Hematopoietic multipotent progenitor cell treated with erythropoietin and hydrocortisone succinate and interleukin-3 and kit ligand, for 6 days (in vitro differentiated cells): ENCODE measurements around the gene MOV10L1.
A peak's percentile ranks its signal among the peaks of the same experiment; 100 is the strongest.

Experiments
- DNase-seq: peaks from one replicate; pipeline ENCODE4 v3.0.0-alpha.2; 2015

The MOV10L1 gene

GRCh38 chr22:50178871-50179869 is 89.4 kb downstream of the MOV10L1 start:
- no peak for DNase-seq

- DNase-seq = no peak
These were observed 90.3 kb downstream of the MOV10L1 start for GRCh38 chr22:50179937-50180726.

- no peak for DNase-seq
These were observed 91.1 kb downstream of the MOV10L1 start for GRCh38 chr22:50180727-50181521.

- DNase-seq = no peak
These were observed 92.6 kb downstream of the MOV10L1 start for GRCh38 chr22:50182176-50183081.

GRCh38 chr22:50183141-50183971 is 93.5 kb downstream of the MOV10L1 start:
- DNase-seq = no peak

GRCh38 chr22:50184004-50184901 is 94.4 kb downstream of the MOV10L1 start:
- peak; percentile 54 for DNase-seq

GRCh38 chr22:50184902-50185374 is 95.1 kb downstream of the MOV10L1 start:
- no peak for DNase-seq

- DNase-seq = peak; percentile 95
These were observed 95.7 kb downstream of the MOV10L1 start, which contains the start of gene TRABD for GRCh38 chr22:50185375-50186087. TSS of gene TRABD (plus strand) at chr22:50185913. CDS start at chr22:50193061, 7,148 bp downstream.

- no peak for DNase-seq
These were observed 96.4 kb downstream of the MOV10L1 start for GRCh38 chr22:50186181-50186714.

GRCh38 chr22:50186761-50187523 is 97.1 kb downstream of the MOV10L1 start:
- DNase-seq = peak; percentile 43

- no peak for DNase-seq
These were observed 98.5 kb downstream of the MOV10L1 start for GRCh38 chr22:50188356-50188755.

GRCh38 chr22:50189184-50189848 is 99.5 kb downstream of the MOV10L1 start:
- no peak for DNase-seq

- no peak for DNase-seq
These were observed 100.0 kb downstream of the MOV10L1 start for GRCh38 chr22:50189849-50190181.

GRCh38 chr22:50190182-50190940 is 100.6 kb downstream of the MOV10L1 start:
- peak; percentile 95 for DNase-seq

- peak; percentile 83 for DNase-seq
These were observed 101.3 kb downstream of the MOV10L1 start for GRCh38 chr22:50190941-50191741.
